HepG2 (cell line): ENCODE data around the gene TMEM19. TPM values are rescaled to one million over a fixed set of nuclear protein-coding genes. Genes with fewer than 3 reads are reported as not detected.

Source experiments
- ATAC-seq: fragments of 200-7000 bp; cut with Tn5 transposase; 3 replicates; pipeline ENCODE4 v1.9.1; 2020; ENCODE audit warnings: mild to moderate bottlenecking, moderate library complexity
- BruUV-seq: library from RNA; stranded (reverse); fragments of 400-500 nt; replicated peaks from 2 replicates; lab custom pipeline; 2021; lab: Mats Ljungman, UMichigan
- CTCF ChIA-PET: fragments of 300-600 bp; formaldehyde crosslinking; extraction: SDS; loops from one replicate; lab custom pipeline; 2021; ENCODE audit warnings: low total read pairs, inconsistent platforms, low intra/inter-chr PET ratio; lab: Yijun Ruan, JAX
- POLR2A ChIA-PET: fragments of 350-600 bp; sonication (Branson Sonifier 250); formaldehyde crosslinking; loops from one replicate; lab custom pipeline; 2020; ENCODE audit warnings: antibody characterized with exemption, inconsistent platforms; lab: Yijun Ruan, JAX
- DNase-seq: peaks from one replicate; pipeline ENCODE4 v3.0.0-alpha.2; 2015; ENCODE audit warnings: low spot score
- FAIRE-seq: peaks from 3 replicates; lab custom pipeline; 2011; peaks lifted over from hg19 to GRCh38; lab: Jason Lieb, UNC
- H2AFZ ChIP-seq: one replicate; pipeline ENCODE4 v1.6.1; 2011; ENCODE audit warnings: low read length, inconsistent platforms
- H3K27ac ChIP-seq: fragments of 300-600 bp; 3 replicates; pipeline ENCODE4 v1.8.0; 2011; ENCODE audit warnings: mixed run types, mild to moderate bottlenecking, mixed read lengths, low read length, inconsistent platforms; ENCODE audit not compliant: insufficient read depth; ENCODE audit errors: extremely low read length
- H3K27me3 ChIP-seq, 2 experiments: fragments of 200-600 bp in 1 of 2; 2 replicates in 1 of 2; 3 replicates in 1 of 2; pipeline versions ENCODE4 v1.6.0 to v1.8.0; 2011; ENCODE audit warnings: low read length in 2 of 2, mild to moderate bottlenecking in 2 of 2, moderate library complexity in 2 of 2, inconsistent platforms in 1 of 2; ENCODE audit not compliant: insufficient read depth in 2 of 2, control insufficient read depth in 1 of 2
- H3K36me3 ChIP-seq, 2 experiments: fragments of 200-600 bp in 1 of 2; replicated peaks in 1 of 2; 2 replicates in 1 of 2; 3 replicates in 1 of 2; pipeline versions ENCODE4 v1.5.1 to v1.8.0; 2011; ENCODE audit warnings: low read length in 2 of 2, inconsistent platforms in 1 of 2; ENCODE audit not compliant: insufficient read depth in 2 of 2, control insufficient read depth in 1 of 2
- H3K4me1 ChIP-seq: 2 replicates; pipeline ENCODE4 v1.5.1; 2012; ENCODE audit warnings: low read length, inconsistent platforms; ENCODE audit not compliant: insufficient read depth
- H3K4me2 ChIP-seq: 2 replicates; pipeline ENCODE4 v1.6.0; 2011; ENCODE audit warnings: low read depth, low read length, inconsistent platforms
- H3K4me3 ChIP-seq, 3 experiments: fragments of 200-600 bp in 1 of 3; sonication (generic), shearing (Covaris generic) in 1 of 3; replicated peaks in 1 of 3; 2 replicates each; pipeline ENCODE4 v1.5.1; 2011 to 2016; ENCODE audit warnings: low read length in 3 of 3, inconsistent platforms in 2 of 3, low read depth in 2 of 3, mild to moderate bottlenecking in 2 of 3, control low read depth in 1 of 3, mixed read lengths in 1 of 3; ENCODE audit not compliant: insufficient read depth in 1 of 3
- H3K79me2 ChIP-seq: one replicate; pipeline ENCODE4 v1.6.1; 2011; ENCODE audit warnings: low read length, inconsistent platforms; ENCODE audit not compliant: insufficient read depth
- H3K9ac ChIP-seq: 2 replicates; pipeline ENCODE4 v1.6.0; 2011; ENCODE audit warnings: mild to moderate bottlenecking, low read depth, low read length, inconsistent platforms; ENCODE audit not compliant: insufficient read depth
- H3K9me3 ChIP-seq: 2 replicates; pipeline ENCODE4 v1.5.1; 2012; ENCODE audit warnings: mild to moderate bottlenecking, low read length
- H4K20me1 ChIP-seq: 2 replicates; pipeline ENCODE4 v1.6.0; 2011; ENCODE audit warnings: inconsistent platforms, mild to moderate bottlenecking, low read length, moderate library complexity; ENCODE audit not compliant: insufficient read depth
- CREB3 ChIP-seq: sonication (generic); formaldehyde crosslinking; IDR thresholded peaks from 2 replicates; pipeline ENCODE4 v1.5.0; 2020; ENCODE audit warnings: missing genetic modification reagents
- CTCF ChIP-seq: sonication (generic); formaldehyde crosslinking; IDR thresholded peaks from 2 replicates; pipeline ENCODE4 v1.5.0; 2020; ENCODE audit warnings: mild to moderate bottlenecking, missing genetic modification reagents, moderate library complexity
- HIVEP1 ChIP-seq: sonication (generic); formaldehyde crosslinking; IDR thresholded peaks from 2 replicates; pipeline ENCODE4 v1.4.0; 2020; ENCODE audit warnings: mild to moderate bottlenecking, missing genetic modification reagents
- KIAA2018 ChIP-seq: sonication (generic); formaldehyde crosslinking; IDR thresholded peaks from 2 replicates; pipeline ENCODE4 v1.5.0; 2020; ENCODE audit warnings: mild to moderate bottlenecking, missing genetic modification reagents, borderline replicate concordance
- KLF9 ChIP-seq: IDR thresholded peaks from 2 replicates; pipeline ENCODE4 v1.6.1; 2016; ENCODE audit warnings: low read depth
- NFYC ChIP-seq: IDR thresholded peaks from 2 replicates; pipeline ENCODE4 v1.6.1; 2016; ENCODE audit warnings: missing genetic modification reagents, missing compliant biosample characterization
- NR3C1 ChIP-seq: sonication (generic); formaldehyde crosslinking; IDR thresholded peaks from 2 replicates; pipeline ENCODE4 v1.4.0; 2020; ENCODE audit warnings: missing genetic modification reagents
- ZNF205 ChIP-seq: IDR thresholded peaks from 2 replicates; pipeline ENCODE4 v1.6.1; 2018; ENCODE audit warnings: missing biosample characterization, missing genetic modification reagents
- ZNF3 ChIP-seq: IDR thresholded peaks from 2 replicates; pipeline ENCODE4 v1.7.0; 2017; ENCODE audit warnings: inconsistent platforms
- ZNF350 ChIP-seq: sonication (generic); formaldehyde crosslinking; IDR thresholded peaks from 2 replicates; pipeline ENCODE4 v1.4.0; 2020; ENCODE audit warnings: mild to moderate bottlenecking, low read depth, missing genetic modification reagents, borderline replicate concordance
- ZNF430 ChIP-seq: sonication (generic); formaldehyde crosslinking; IDR thresholded peaks from 2 replicates; pipeline ENCODE4 v1.9.0; 2021; ENCODE audit warnings: mild to moderate bottlenecking, missing genetic modification reagents
- ZNF549 ChIP-seq: sonication (generic); formaldehyde crosslinking; IDR thresholded peaks from 2 replicates; pipeline ENCODE4 v1.5.0; 2020; ENCODE audit warnings: missing genetic modification reagents
- ZNF672 ChIP-seq: sonication (generic); formaldehyde crosslinking; IDR thresholded peaks from 2 replicates; pipeline ENCODE4 v1.8.1; 2022; ENCODE audit warnings: missing genetic modification reagents
- ZNF709 ChIP-seq: sonication (generic); formaldehyde crosslinking; IDR thresholded peaks from 2 replicates; pipeline ENCODE4 v1.5.0; 2020; ENCODE audit warnings: mild to moderate bottlenecking, missing genetic modification reagents
- ZNF713 ChIP-seq: sonication (generic); formaldehyde crosslinking; IDR thresholded peaks from 2 replicates; pipeline ENCODE4 v1.4.0; 2020; ENCODE audit warnings: mild to moderate bottlenecking, missing genetic modification reagents
- WGBS: methylation state at CpG from one replicate; pipeline ENCODE4 v1.1.6; 2017; ENCODE audit warnings: low lambda C conversion rate; 5-methylcytosine and 5-hydroxymethylcytosine counted together
- in situ Hi-C: cut with HindIII; loops from 2 replicates; pipeline ENCODE4 v1.10.0; 2017; ENCODE audit warnings: low pct_unique_long_range_greater_than_20kb; ENCODE audit not compliant: extremely low pct_ligation_motif_present
- intact Hi-C: fragments of 100-400 bp; cut with micrococcal nuclease; formaldehyde crosslinking; loops from one replicate; pipeline ENCODE4 v1.10.0; 2022; ENCODE audit not compliant: unreplicated experiment
- polyA plus RNA-seq, 8 experiments: library from polyadenylated mRNA; depleted of rRNA in 3 of 8; stranded (reverse) in 7 of 8; unstranded in 1 of 8; fragments of >200 nt; fragmentation: Illumina TruSeq in 4 of 8; extraction: Trizol in 4 of 8; gene quantifications; 2 replicates each; pipeline versions ENCODE4 v1.2.1 to v1.2.3, GENCODE V29; 2011 to 2016; ENCODE audit warnings: low read depth in 4 of 8, missing spikeins in 1 of 8, mixed read lengths in 1 of 8; ENCODE audit not compliant: insufficient read depth in 1 of 8
- total RNA-seq, 5 experiments: library from RNA; depleted of rRNA; stranded (reverse); fragments of >200 nt; fragmentation: Illumina TruSeq; extraction: Trizol; gene quantifications; 2 replicates each; pipeline ENCODE4 v1.2.3, GENCODE V29; 2016; ENCODE audit warnings: low read depth in 1 of 5

Gene TMEM19
- total and polyA plus RNA-seq, 2 of the 13 experiments (the other 11 are each of a cell fraction or from before 2014, with no cell fraction given), result 16.9 to 22.5 TPM

- Histone ChIP-seq H3K27me3 (no peaks in the 10 kb centered on the region), H2AFZ (no peak overlapping the region), H3K4me3 (no peak overlapping the region), H3K4me2 (0 out of 2 replicates have a peak overlapping the region, but pooled peaks have one; percentile 97), H3K9ac (no peak overlapping the region), H4K20me1 (no peaks in the 10 kb centered on the region), H3K9me3 (no peaks in the 10 kb centered on the region), H3K27ac (no peak overlapping the region), H3K79me2 (no peaks in the 10 kb centered on the region), H3K4me1 (peaks cover 29% of the 10 kb centered on the region), H3K36me3 (no peaks in the 10 kb centered on the region)
- intact Hi-C loops, result no loop called here
- CTCF ChIA-PET, result interaction anchor here (1.5 kb wide), 1 partner anchor 16 kb away, joined by 7 read pairs; no protein-coding TSS in a partner anchor
- in situ Hi-C loops, result loop anchor here (25.0 kb wide), 1 partner anchor 594 kb away; no protein-coding TSS in a partner anchor
- 74% methylated on average over 7 of the region's 7 CpGs for WGBS
- DNase-seq (no peak), ATAC-seq (no peak), FAIRE-seq (no peak)
- no TSS peak for BruUV-seq
- POLR2A ChIA-PET, result interaction anchor here (1.4 to 2.2 kb wide), 8 partner anchors 11 to 178 kb away, joined by 3 to 19 read pairs (median 6); partner anchors contain the start of genes RAB21, THAP2 and TMEM19
- TF ChIP-seq ZNF205 (CRISPR knock-in tag) (no peak), CTCF (CRISPR knock-in tag) (no peak), ZNF549 (CRISPR knock-in tag) (no peak), NR3C1 (no peak), KLF9 (CRISPR knock-in tag) (no peak), ZNF430 (no peak), NFYC (no peak), KIAA2018 (CRISPR knock-in tag) (no peak), CREB3 (CRISPR knock-in tag) (no peak), ZNF350 (CRISPR knock-in tag) (no peak), ZNF3 (CRISPR knock-in tag) (no peak), HIVEP1 (CRISPR knock-in tag) (no peak), ZNF713 (CRISPR knock-in tag) (no peak), ZNF709 (no peak), ZNF672 (no peak)
Observed at GRCh38 chr12:71730936-71731335, 45.1 kb downstream of the TMEM19 start.
